Esophagus muscularis mucosa (tissue), 4 donors: ENCODE measurements around the gene MCOLN1. TPM values are rescaled to one million over a fixed set of nuclear protein-coding genes. Genes with fewer than 3 reads are reported as not detected.

ENCODE experiments used
- DNase-seq: peaks from one replicate; pipeline ENCODE4 v3.0.0-alpha.2; 2017; ENCODE audit errors: extremely low spot score
- H3K27ac ChIP-seq, 4 donors: fragments of 200-600 bp; sonication (generic); replicated peaks in 1 of 4; 1 replicate in 3 of 4; 2 replicates in 1 of 4; pipeline ENCODE4 v1.5.1; 2016 to 2019; ENCODE audit warnings: mild to moderate bottlenecking in 1 of 4
- H3K27me3 ChIP-seq, 4 donors: fragments of 200-600 bp; sonication (generic); one replicate each; pipeline versions ENCODE4 v1.5.1 to v1.6.0; 2016 to 2019
- H3K36me3 ChIP-seq, 4 donors: fragments of 200-600 bp; sonication (generic); one replicate each; pipeline ENCODE4 v1.5.1; 2016 to 2019
- H3K4me1 ChIP-seq, 4 donors: fragments of 200-600 bp; sonication (generic); one replicate each; pipeline ENCODE4 v1.5.1; 2016 to 2019
- H3K4me3 ChIP-seq, 4 donors: fragments of 200-600 bp; sonication (generic); 1 replicate in 2 of 4; 2 replicates in 2 of 4; pipeline ENCODE4 v1.5.1; 2016 to 2019; ENCODE audit warnings: mild to moderate bottlenecking in 4 of 4, moderate library complexity in 1 of 4
- H3K9me3 ChIP-seq, 4 donors: fragments of 200-600 bp; sonication (generic); 1 replicate in 3 of 4; 2 replicates in 1 of 4; pipeline ENCODE4 v1.5.1; 2016 to 2019
- CTCF ChIP-seq, 3 experiments: fragments of 200-600 bp in 2 of 3; fragments of 450-650 bp in 1 of 3; sonication (generic) in 2 of 3; IDR thresholded peaks; one replicate each; pipeline ENCODE4 v1.5.1; 2017 to 2019; ENCODE audit warnings: antibody characterized with exemption in 3 of 3, mild to moderate bottlenecking in 2 of 3, moderate library complexity in 1 of 3
- EP300 ChIP-seq: sonication (generic); formaldehyde crosslinking; IDR thresholded peaks from one replicate; pipeline ENCODE4 v1.6.1; 2017; ENCODE audit warnings: antibody characterized with exemption
- POLR2A ChIP-seq: fragments of 450-650 bp; IDR thresholded peaks from one replicate; pipeline ENCODE4 v1.6.1; 2017; ENCODE audit warnings: antibody characterized with exemption, moderate library complexity, mild to moderate bottlenecking, low read depth
- POLR2AphosphoS5 ChIP-seq, 2 donors: sonication (generic); formaldehyde crosslinking; IDR thresholded peaks; one replicate each; pipeline ENCODE4 v1.6.1; 2017; ENCODE audit warnings: antibody characterized with exemption in 2 of 2
- WGBS: methylation state at CpG from one replicate; pipeline ENCODE4 v1.1.5; 2018; 5-methylcytosine and 5-hydroxymethylcytosine counted together
- intact Hi-C: fragments of 100-400 bp; cut with DNase I; formaldehyde crosslinking; loops from one replicate; pipeline ENCODE4 v1.15.1; 2023
- total RNA-seq, 4 donors: library from RNA; depleted of rRNA; stranded (reverse); fragments of >200 nt; gene quantifications; one replicate each; pipeline versions ENCODE4 v1.1.0 to v1.2.1, GENCODE V29; 2016

The MCOLN1 gene
- total RNA-seq, 4 donors from 2014 or later = 11.3 to 20.7 (median 14.4) TPM

GRCh38 chr19:7541828-7542443 is 19.5 kb downstream of the MCOLN1 start:
- WGBS = 94% methylated on average over 11 of the region's 11 CpGs
- Histone ChIP-seq H3K4me3 (no peak overlapping the region), H3K9me3 (no peaks in the 10 kb centered on the region), H3K27me3 (no peaks in the 10 kb centered on the region), H3K36me3 (peaks cover 57 to 98% (median 79%) of the 10 kb centered on the region in 4 donors), H3K4me1 (peaks cover 0 to 5% (median 2%) of the 10 kb centered on the region in 4 donors), H3K27ac (no peak overlapping the region)
- no peak for DNase-seq
- intact Hi-C loops = no loop called here
- TF ChIP-seq POLR2A = no peak
- no peak for TF ChIP-seq CTCF (IDR thresholded peaks at IDR 0.05)
- no peak for TF ChIP-seq POLR2AphosphoS5 (IDR thresholded peaks at IDR 0.05)
- TF ChIP-seq EP300 = no peak

GRCh38 chr19:7542556-7543348 is 20.3 kb downstream of the MCOLN1 start:
- H3K36me3 ChIP-seq = peaks cover 48 to 97% (median 75%) of the 10 kb centered on the region in 4 donors
- TF ChIP-seq EP300 (no peak), POLR2AphosphoS5 (IDR thresholded peaks at IDR 0.05) (no peak), CTCF (IDR thresholded peaks at IDR 0.05) (no peak), POLR2A (no peak)
- no peak for DNase-seq
- H3K4me1 ChIP-seq = no peaks in the 10 kb centered on the region
- intact Hi-C loops = no loop called here
- 98% methylated on average over 18 of the region's 24 CpGs for WGBS
- no peaks in the 10 kb centered on the region for H3K27me3 ChIP-seq
- H3K9me3 ChIP-seq = no peaks in the 10 kb centered on the region
- H3K27ac ChIP-seq = peak overlapping the region in 1 of 4 donors; percentile 7
- no peak overlapping the region for H3K4me3 ChIP-seq

GRCh38 chr19:7544626-7545025 is 22.2 kb downstream of the MCOLN1 start:
- H3K4me1 ChIP-seq = no peaks in the 10 kb centered on the region
- H3K36me3 ChIP-seq = peaks cover 39 to 81% (median 59%) of the 10 kb centered on the region in 4 donors
- DNase-seq = no peak
- no peaks in the 10 kb centered on the region for H3K9me3 ChIP-seq
- H3K4me3 ChIP-seq = no peak overlapping the region
- 79% methylated on average over 3 of the region's 3 CpGs for WGBS
- intact Hi-C loops = no loop called here
- peak overlapping the region in 2 of 4 donors; percentile 13 to 15 for H3K27ac ChIP-seq
- TF ChIP-seq POLR2AphosphoS5 (IDR thresholded peaks at IDR 0.05) (no peak), CTCF (IDR thresholded peaks at IDR 0.05) (no peak), EP300 (no peak), POLR2A (no peak)
- no peaks in the 10 kb centered on the region for H3K27me3 ChIP-seq

- Histone ChIP-seq H3K4me1 (no peaks in the 10 kb centered on the region), H3K4me3 (no peak overlapping the region), H3K27ac (peak overlapping the region in 1 of 4 donors; percentile 15), H3K27me3 (no peaks in the 10 kb centered on the region), H3K36me3 (peaks cover 39 to 81% (median 59%) of the 10 kb centered on the region in 4 donors), H3K9me3 (no peaks in the 10 kb centered on the region)
- no peak for TF ChIP-seq EP300
- TF ChIP-seq POLR2AphosphoS5 (IDR thresholded peaks at IDR 0.05) = no peak
- TF ChIP-seq POLR2A = no peak
- no peak for TF ChIP-seq CTCF (IDR thresholded peaks at IDR 0.05)
- intact Hi-C loops = no loop called here
- WGBS = 79% methylated on average over 8 of the region's 8 CpGs
- DNase-seq = no peak
Measured at GRCh38 chr19:7545300-7545699, 22.9 kb downstream of the MCOLN1 start.
